Esophagus muscularis mucosa (tissue), 4 donors: ENCODE measurements around the gene DUT. TPM values are rescaled to one million over a fixed set of nuclear protein-coding genes. Genes with fewer than 3 reads are reported as not detected.

ENCODE experiments used
- DNase-seq: peaks from one replicate; pipeline ENCODE4 v3.0.0-alpha.2; 2017; ENCODE audit errors: extremely low spot score
- H3K27ac ChIP-seq, 4 donors: fragments of 200-600 bp; sonication (generic); replicated peaks in 1 of 4; 1 replicate in 3 of 4; 2 replicates in 1 of 4; pipeline ENCODE4 v1.5.1; 2016 to 2019; ENCODE audit warnings: mild to moderate bottlenecking in 1 of 4
- H3K27me3 ChIP-seq, 4 donors: fragments of 200-600 bp; sonication (generic); one replicate each; pipeline versions ENCODE4 v1.5.1 to v1.6.0; 2016 to 2019
- H3K36me3 ChIP-seq, 4 donors: fragments of 200-600 bp; sonication (generic); one replicate each; pipeline ENCODE4 v1.5.1; 2016 to 2019
- H3K4me1 ChIP-seq, 4 donors: fragments of 200-600 bp; sonication (generic); one replicate each; pipeline ENCODE4 v1.5.1; 2016 to 2019
- H3K4me3 ChIP-seq, 4 donors: fragments of 200-600 bp; sonication (generic); 1 replicate in 2 of 4; 2 replicates in 2 of 4; pipeline ENCODE4 v1.5.1; 2016 to 2019; ENCODE audit warnings: mild to moderate bottlenecking in 4 of 4, moderate library complexity in 1 of 4
- H3K9me3 ChIP-seq, 4 donors: fragments of 200-600 bp; sonication (generic); 1 replicate in 3 of 4; 2 replicates in 1 of 4; pipeline ENCODE4 v1.5.1; 2016 to 2019
- EP300 ChIP-seq: sonication (generic); formaldehyde crosslinking; IDR thresholded peaks from one replicate; pipeline ENCODE4 v1.6.1; 2017; ENCODE audit warnings: antibody characterized with exemption
- POLR2A ChIP-seq: fragments of 450-650 bp; IDR thresholded peaks from one replicate; pipeline ENCODE4 v1.6.1; 2017; ENCODE audit warnings: antibody characterized with exemption, moderate library complexity, mild to moderate bottlenecking, low read depth
- POLR2AphosphoS5 ChIP-seq, 2 donors: sonication (generic); formaldehyde crosslinking; IDR thresholded peaks; one replicate each; pipeline ENCODE4 v1.6.1; 2017; ENCODE audit warnings: antibody characterized with exemption in 2 of 2
- WGBS: methylation state at CpG from one replicate; pipeline ENCODE4 v1.1.5; 2018; 5-methylcytosine and 5-hydroxymethylcytosine counted together
- intact Hi-C: fragments of 100-400 bp; cut with DNase I; formaldehyde crosslinking; loops from one replicate; pipeline ENCODE4 v1.15.1; 2023
- total RNA-seq, 4 donors: library from RNA; depleted of rRNA; stranded (reverse); fragments of >200 nt; gene quantifications; one replicate each; pipeline versions ENCODE4 v1.1.0 to v1.2.1, GENCODE V29; 2016
- TF ChIP-seq, protein P1 (sequence below), 3 experiments: fragments of 200-600 bp in 2 of 3; fragments of 450-650 bp in 1 of 3; sonication (generic) in 2 of 3; IDR thresholded peaks; one replicate each; pipeline ENCODE4 v1.5.1; 2017 to 2019; ENCODE audit warnings: antibody characterized with exemption in 3 of 3, mild to moderate bottlenecking in 2 of 3, moderate library complexity in 1 of 3

DUT gene
- total RNA-seq, 4 donors from 2014 or later, result 82.0 to 121 (median 92.8) TPM

DNA sequence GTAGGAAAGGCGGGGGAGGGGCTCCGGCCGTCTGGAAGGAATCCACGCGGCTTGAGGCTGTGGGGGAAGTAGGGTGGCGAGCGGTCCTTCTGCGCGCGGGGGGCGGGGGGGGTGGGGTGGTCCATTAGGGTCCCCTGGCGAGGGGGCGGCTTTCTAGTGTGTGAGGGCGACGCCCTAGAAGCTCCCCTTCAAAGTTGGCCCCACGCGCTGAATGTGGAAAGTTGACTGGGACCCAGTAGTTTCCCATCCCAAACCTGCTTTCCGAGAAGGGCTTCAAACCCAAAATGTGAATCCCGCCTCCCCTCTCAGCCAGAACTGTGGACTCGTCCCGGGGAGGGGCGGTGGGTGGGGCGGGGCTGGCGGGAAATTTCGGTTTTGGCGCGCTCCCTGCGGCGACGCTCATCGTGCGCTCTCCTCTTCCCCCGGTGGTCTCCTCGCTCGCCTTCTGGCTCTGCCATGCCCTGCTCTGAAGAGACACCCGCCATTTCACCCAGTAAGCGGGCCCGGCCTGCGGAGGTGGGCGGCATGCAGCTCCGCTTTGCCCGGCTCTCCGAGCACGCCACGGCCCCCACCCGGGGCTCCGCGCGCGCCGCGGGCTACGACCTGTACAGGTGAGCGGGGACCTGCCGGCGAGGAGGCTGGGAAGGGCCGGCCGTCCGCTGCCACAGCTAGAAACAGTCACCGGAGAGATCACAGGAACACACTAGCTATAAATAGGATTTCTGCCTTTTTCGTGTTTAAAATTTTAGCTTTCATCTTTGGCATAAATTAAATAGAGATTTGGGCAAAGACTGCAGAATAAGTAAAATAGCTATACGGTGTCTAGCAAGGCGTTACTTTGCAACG, 790 bp downstream of the DUT start:
- DNase-seq, result no peak
- intact Hi-C loops, result no loop called here
- TF ChIP-seq, protein P1, sequence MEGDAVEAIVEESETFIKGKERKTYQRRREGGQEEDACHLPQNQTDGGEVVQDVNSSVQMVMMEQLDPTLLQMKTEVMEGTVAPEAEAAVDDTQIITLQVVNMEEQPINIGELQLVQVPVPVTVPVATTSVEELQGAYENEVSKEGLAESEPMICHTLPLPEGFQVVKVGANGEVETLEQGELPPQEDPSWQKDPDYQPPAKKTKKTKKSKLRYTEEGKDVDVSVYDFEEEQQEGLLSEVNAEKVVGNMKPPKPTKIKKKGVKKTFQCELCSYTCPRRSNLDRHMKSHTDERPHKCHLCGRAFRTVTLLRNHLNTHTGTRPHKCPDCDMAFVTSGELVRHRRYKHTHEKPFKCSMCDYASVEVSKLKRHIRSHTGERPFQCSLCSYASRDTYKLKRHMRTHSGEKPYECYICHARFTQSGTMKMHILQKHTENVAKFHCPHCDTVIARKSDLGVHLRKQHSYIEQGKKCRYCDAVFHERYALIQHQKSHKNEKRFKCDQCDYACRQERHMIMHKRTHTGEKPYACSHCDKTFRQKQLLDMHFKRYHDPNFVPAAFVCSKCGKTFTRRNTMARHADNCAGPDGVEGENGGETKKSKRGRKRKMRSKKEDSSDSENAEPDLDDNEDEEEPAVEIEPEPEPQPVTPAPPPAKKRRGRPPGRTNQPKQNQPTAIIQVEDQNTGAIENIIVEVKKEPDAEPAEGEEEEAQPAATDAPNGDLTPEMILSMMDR (IDR thresholded peaks at IDR 0.05), result no peak
- TF ChIP-seq POLR2AphosphoS5 (IDR thresholded peaks at IDR 0.05), result no peak
- no peak for TF ChIP-seq POLR2A
- no peak for TF ChIP-seq EP300
- Histone ChIP-seq H3K9me3 (no peaks in the 10 kb centered on the region), H3K27ac (peak overlapping the region; percentile 96 to 100 (median 99)), H3K4me1 (peaks cover 16 to 26% (median 21%) of the 10 kb centered on the region in 4 donors), H3K27me3 (no peaks in the 10 kb centered on the region), H3K4me3 (peak overlapping the region; percentile 85 to 100 (median 98)), H3K36me3 (peaks cover 16 to 36% (median 25%) of the 10 kb centered on the region in 4 donors)
- 1% methylated on average over 34 of the region's 64 CpGs for WGBS

DNA sequence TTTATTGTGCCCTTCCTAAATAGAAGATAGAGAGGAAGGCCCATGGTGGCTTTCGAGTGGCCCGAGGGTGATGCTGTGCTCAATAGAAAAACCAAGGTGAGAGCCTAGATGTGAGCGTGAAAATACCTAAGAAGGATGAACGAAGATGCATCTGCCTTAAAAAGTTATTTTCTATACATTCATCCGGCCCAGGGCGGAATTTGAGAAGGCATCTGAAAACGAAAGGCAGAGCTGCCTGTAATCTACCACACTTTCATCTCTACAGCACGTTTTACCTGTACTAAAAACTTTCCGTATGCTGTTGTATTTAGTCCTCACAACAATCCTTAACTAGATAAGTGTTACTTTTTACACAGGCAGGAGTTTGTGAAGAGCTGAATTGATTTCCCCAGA, 1.4 kb downstream of the DUT start:
- Histone ChIP-seq H3K27ac (peak overlapping the region in 1 of 4 donors; percentile 99), H3K27me3 (no peaks in the 10 kb centered on the region), H3K4me1 (peaks cover 16 to 26% (median 21%) of the 10 kb centered on the region in 4 donors), H3K4me3 (peak overlapping the region; percentile 85 to 100 (median 98)), H3K9me3 (no peaks in the 10 kb centered on the region), H3K36me3 (peaks cover 16 to 42% (median 29%) of the 10 kb centered on the region in 4 donors)
- no peak for DNase-seq
- TF ChIP-seq, protein P1 (IDR thresholded peaks at IDR 0.05), result no peak
- no peak for TF ChIP-seq EP300
- no peak for TF ChIP-seq POLR2A
- no peak for TF ChIP-seq POLR2AphosphoS5 (IDR thresholded peaks at IDR 0.05)
- intact Hi-C loops, result no loop called here
- WGBS, result 35% methylated on average over 9 of the region's 9 CpGs

DNA sequence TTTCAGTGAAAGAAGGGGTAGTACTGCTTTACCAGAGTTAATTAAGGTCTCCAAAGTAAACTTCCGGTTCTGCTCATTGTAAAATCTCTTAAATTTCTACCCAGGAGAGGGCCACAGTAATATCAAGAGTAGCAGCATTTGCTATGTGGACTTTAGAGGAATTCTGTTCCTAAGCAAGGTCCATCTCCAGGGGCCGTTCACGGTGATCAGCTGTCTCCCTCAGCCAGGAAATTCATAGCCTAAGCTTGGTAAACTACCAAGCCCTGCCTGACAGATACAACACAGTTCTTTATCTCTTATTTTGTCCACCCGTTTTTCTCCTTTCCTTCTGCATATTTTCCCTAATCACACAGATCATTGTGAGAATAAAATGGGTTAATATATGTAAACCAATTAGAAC, 2.3 kb downstream of the DUT start:
- WGBS, result 41% methylated on average over 4 of the region's 4 CpGs
- H3K36me3 ChIP-seq, result peaks cover 19 to 51% (median 33%) of the 10 kb centered on the region in 4 donors

DNA sequence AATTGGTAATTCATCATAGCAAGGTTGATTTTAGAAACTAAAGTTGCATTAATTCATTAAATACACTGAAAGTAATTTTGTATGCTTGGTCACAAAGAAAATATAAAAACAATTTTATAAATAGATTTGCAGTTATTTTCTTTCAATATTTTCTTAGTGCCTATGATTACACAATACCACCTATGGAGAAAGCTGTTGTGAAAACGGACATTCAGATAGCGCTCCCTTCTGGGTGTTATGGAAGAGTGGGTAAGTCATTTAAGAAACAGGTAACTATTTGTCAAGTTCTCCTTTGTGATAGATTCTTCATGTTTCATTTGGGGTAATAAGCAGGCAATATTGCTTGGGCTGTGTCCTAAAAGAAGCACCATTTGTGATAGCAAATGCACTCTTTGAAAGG, 3.0 kb downstream of the DUT start:
- no peak for DNase-seq
- TF ChIP-seq, protein P1 (IDR thresholded peaks at IDR 0.05), result no peak
- TF ChIP-seq POLR2AphosphoS5 (IDR thresholded peaks at IDR 0.05) (no peak), EP300 (no peak), POLR2A (no peak)
- Histone ChIP-seq H3K27ac (no peak overlapping the region), H3K4me3 (no peak overlapping the region), H3K36me3 (peaks cover 24 to 57% (median 35%) of the 10 kb centered on the region in 4 donors), H3K9me3 (no peaks in the 10 kb centered on the region), H3K4me1 (peaks cover 16 to 26% (median 21%) of the 10 kb centered on the region in 4 donors), H3K27me3 (no peaks in the 10 kb centered on the region)
- 89% methylated on average over 2 of the region's 2 CpGs for WGBS
- intact Hi-C loops, result no loop called here

More for the DNA sequence above, 2.3 kb downstream of the DUT start:
- intact Hi-C loops, result no loop called here
- Histone ChIP-seq H3K27ac (no peak overlapping the region), H3K27me3 (no peaks in the 10 kb centered on the region), H3K4me3 (no peak overlapping the region), H3K4me1 (peaks cover 16 to 26% (median 21%) of the 10 kb centered on the region in 4 donors), H3K9me3 (no peaks in the 10 kb centered on the region)
- no peak for TF ChIP-seq EP300
- TF ChIP-seq POLR2AphosphoS5 (IDR thresholded peaks at IDR 0.05), result no peak
- TF ChIP-seq, protein P1 (IDR thresholded peaks at IDR 0.05), result no peak
- TF ChIP-seq POLR2A, result no peak
- DNase-seq, result no peak
